ENCODE results near the gene METTL8. TPM values are rescaled to one million over a fixed set of nuclear protein-coding genes. Genes with fewer than 3 reads are reported as not detected.

Gene METTL8
- total RNA-seq, 1 experiment from 2014 or later: 34.4 TPM

GRCh38 chr2:171399292-171399691 is 34.5 kb downstream of the METTL8 start:
- no peak overlapping the region for H2AFZ ChIP-seq (ENCODE audit: low read depth, low read length, poor library complexity, severe bottlenecking)
- H4K20me1 ChIP-seq (ENCODE audit: insufficient read depth): no peaks in the 10 kb centered on the region
- H3K4me3 ChIP-seq (replicated peaks in 1 of 2; ENCODE audit: low read depth in 1 of 2, low read length in 2 of 2): no peak overlapping the region
- TF ChIP-seq SP1 (IDR thresholded peaks at IDR 0.05; ENCODE audit: low read depth): no peak
- no peak for TF ChIP-seq POLR2A (IDR thresholded peaks at IDR 0.05; ENCODE audit: borderline replicate concordance, extremely low read depth, insufficient read depth, insufficient read length)
- no peak for TF ChIP-seq ZNF274 (IDR thresholded peaks at IDR 0.05; ENCODE audit: low read depth, low read length)
- no peak for TF ChIP-seq CBX3 (IDR thresholded peaks at IDR 0.05; ENCODE audit: low read depth)
- no peak for TF ChIP-seq SIN3A (IDR thresholded peaks at IDR 0.05; ENCODE audit: low read depth)
- no peak for TF ChIP-seq ATF3 (IDR thresholded peaks at IDR 0.05)
- TF ChIP-seq ZBTB33 (IDR thresholded peaks at IDR 0.05; ENCODE audit: extremely low read depth, insufficient replicate concordance, low read length): no peak
- no peak for TF ChIP-seq JUND (IDR thresholded peaks at IDR 0.05)
- TF ChIP-seq EZH2phosphoT487 (IDR thresholded peaks at IDR 0.05; ENCODE audit: borderline replicate concordance): no peak
- no peak for TF ChIP-seq RAD21 (IDR thresholded peaks at IDR 0.05; ENCODE audit: low read depth)
- no peak for TF ChIP-seq MAX (IDR thresholded peaks at IDR 0.05)
- TF ChIP-seq CTCF (IDR thresholded peaks at IDR 0.05 in 2 of 3, conservative IDR thresholded peaks at IDR 0.05 in 1 of 3; ENCODE audit: borderline replicate concordance in 1 of 3, insufficient read depth in 1 of 3, low read depth in 2 of 3, low read length in 2 of 3): no peak
- TF ChIP-seq ZFX (IDR thresholded peaks at IDR 0.05): no peak
- no peak for TF ChIP-seq POLR2AphosphoS5 (IDR thresholded peaks at IDR 0.05; ENCODE audit: low read depth, low read length)
- no peak for TF ChIP-seq YY1 (IDR thresholded peaks at IDR 0.05; ENCODE audit: extremely low read depth, insufficient replicate concordance, low read depth, low read length)
- no peak overlapping the region for H3K9ac ChIP-seq (ENCODE audit: low read length)
- DNase-seq (ENCODE audit: low read depth, low spot score): no peak
- BruUV-seq (replicated peaks): no TSS peak
- peaks cover 0 to 10% of the 10 kb centered on the region in 2 experiments; a peak in 2 of 4 replicates for H3K4me1 ChIP-seq (ENCODE audit: control insufficient read depth in 1 of 2, insufficient read depth in 2 of 2, low read length in 2 of 2)
- ATAC-seq: no peak
- H3K9me3 ChIP-seq (ENCODE audit: control insufficient read depth in 1 of 2, insufficient read depth in 1 of 2, low read depth in 1 of 2, low read length in 2 of 2): 0 out of 4 replicates have a peak, but pooled peaks cover 0 to 3% of the 10 kb centered on the region in 2 experiments
- ChIA-PET POLR2A (no interaction called here), CTCF (no interaction called here), RAD21 (ENCODE audit: low non-redundant PET in 1 of 2, low total read pairs in 2 of 2, uncharacterized antibody in 2 of 2, unreplicated experiment in 2 of 2) (no interaction called here)
- H3K27ac ChIP-seq (ENCODE audit: low read depth, low read length): no peak overlapping the region
- no peak overlapping the region for H3K4me2 ChIP-seq (ENCODE audit: low read length)
- no peaks in the 10 kb centered on the region for H3K9me2 ChIP-seq (ENCODE audit: insufficient read depth)
- peaks cover 0 to 8% of the 10 kb centered on the region in 2 experiments; a peak in 1 of 4 replicates for H3K36me3 ChIP-seq (ENCODE audit: control insufficient read depth in 1 of 2, insufficient read depth in 2 of 2, low read length in 2 of 2)
- H3K27me3 ChIP-seq (ENCODE audit: insufficient read depth, low read length): no peaks in the 10 kb centered on the region
- H3K79me2 ChIP-seq (ENCODE audit: insufficient read depth, low read length): peaks cover 76% of the 10 kb centered on the region
- intact Hi-C loops (cut with micrococcal nuclease): no loop called here

Measured in HCT116 (cell line).